Measurements from ENCODE around the gene CANT1. TPM values are rescaled to one million over a fixed set of nuclear protein-coding genes. Genes with fewer than 3 reads are reported as not detected.
A peak's percentile ranks its signal among the peaks of the same experiment; 100 is the strongest.

The CANT1 gene
- total RNA-seq, 1 donor from 2014 or later = 81.6 TPM

DNA sequence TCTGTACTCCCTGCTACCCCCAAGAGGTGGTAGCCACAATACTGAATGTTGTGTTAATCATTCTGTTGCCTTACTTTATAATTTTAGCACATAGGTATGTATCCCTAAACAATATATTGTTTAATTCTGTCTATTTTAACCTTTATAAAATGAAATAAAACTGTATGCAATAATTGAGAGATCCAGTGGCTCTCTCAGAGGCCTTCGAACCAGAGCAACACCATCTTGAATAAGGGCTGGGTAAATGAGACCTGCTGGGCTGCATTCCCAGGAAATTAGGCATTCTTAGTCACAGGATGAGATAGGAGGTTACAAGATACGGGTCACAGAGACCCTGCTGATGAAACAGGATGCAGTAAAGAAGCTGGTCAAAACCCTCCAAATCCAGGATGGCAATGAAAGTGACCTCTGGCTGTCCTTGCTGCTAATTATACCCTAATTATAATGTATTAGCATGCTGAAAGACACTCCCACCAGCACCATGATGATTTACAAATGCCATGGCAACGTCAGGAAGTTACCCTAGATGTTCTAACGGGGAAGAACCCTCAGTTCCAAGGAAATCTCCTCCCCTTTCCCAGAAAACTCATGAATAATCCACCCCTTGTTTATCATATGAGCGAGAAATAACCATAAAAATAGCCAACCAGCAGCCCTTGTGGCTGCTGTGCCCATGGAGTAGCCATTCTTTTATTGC lies 2.0 kb upstream of the CANT1 start:
- no peak for DNase-seq (ENCODE audit: low spot score)
- peaks cover 14% of the 10 kb centered on the region for H3K36me3 Mint-ChIP-seq (ENCODE audit: low read depth, unreplicated experiment)
- peak overlapping the region; percentile 12 for H3K4me3 Mint-ChIP-seq (ENCODE audit: unreplicated experiment)
- no peaks in the 10 kb centered on the region for H3K9me3 Mint-ChIP-seq (ENCODE audit: unreplicated experiment)
- peaks cover 24% of the 10 kb centered on the region for H3K4me1 Mint-ChIP-seq (ENCODE audit: unreplicated experiment)
- peaks cover 7% of the 10 kb centered on the region for H3K27me3 Mint-ChIP-seq (ENCODE audit: unreplicated experiment)
- no peak overlapping the region for H3K27ac Mint-ChIP-seq (ENCODE audit: unreplicated experiment)
- TF ChIP-seq, protein P1, sequence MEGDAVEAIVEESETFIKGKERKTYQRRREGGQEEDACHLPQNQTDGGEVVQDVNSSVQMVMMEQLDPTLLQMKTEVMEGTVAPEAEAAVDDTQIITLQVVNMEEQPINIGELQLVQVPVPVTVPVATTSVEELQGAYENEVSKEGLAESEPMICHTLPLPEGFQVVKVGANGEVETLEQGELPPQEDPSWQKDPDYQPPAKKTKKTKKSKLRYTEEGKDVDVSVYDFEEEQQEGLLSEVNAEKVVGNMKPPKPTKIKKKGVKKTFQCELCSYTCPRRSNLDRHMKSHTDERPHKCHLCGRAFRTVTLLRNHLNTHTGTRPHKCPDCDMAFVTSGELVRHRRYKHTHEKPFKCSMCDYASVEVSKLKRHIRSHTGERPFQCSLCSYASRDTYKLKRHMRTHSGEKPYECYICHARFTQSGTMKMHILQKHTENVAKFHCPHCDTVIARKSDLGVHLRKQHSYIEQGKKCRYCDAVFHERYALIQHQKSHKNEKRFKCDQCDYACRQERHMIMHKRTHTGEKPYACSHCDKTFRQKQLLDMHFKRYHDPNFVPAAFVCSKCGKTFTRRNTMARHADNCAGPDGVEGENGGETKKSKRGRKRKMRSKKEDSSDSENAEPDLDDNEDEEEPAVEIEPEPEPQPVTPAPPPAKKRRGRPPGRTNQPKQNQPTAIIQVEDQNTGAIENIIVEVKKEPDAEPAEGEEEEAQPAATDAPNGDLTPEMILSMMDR (IDR thresholded peaks at IDR 0.05; ENCODE audit: unreplicated experiment) = no peak

DNA sequence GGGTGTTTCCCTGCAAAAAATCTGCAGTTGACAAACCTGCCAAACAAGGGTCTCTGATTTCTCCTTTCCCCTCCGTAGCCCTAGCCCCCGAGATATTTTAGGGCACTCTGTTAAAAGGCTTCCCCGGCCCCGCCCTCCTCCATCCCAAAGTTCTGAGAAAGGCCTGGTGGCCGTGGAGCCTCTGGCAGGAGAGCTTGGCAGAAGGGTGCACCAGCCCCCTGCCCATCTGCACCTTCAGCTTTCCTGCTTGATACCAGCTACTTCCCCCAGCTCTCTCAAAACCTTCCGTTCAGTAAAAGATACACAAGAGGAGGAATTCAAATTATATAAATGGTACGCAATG lies 711 bp upstream of the CANT1 start:
- peak overlapping the region; percentile 87 for H3K4me3 Mint-ChIP-seq (ENCODE audit: unreplicated experiment)
- DNase-seq (ENCODE audit: low spot score) = no peak
- H3K9me3 Mint-ChIP-seq (ENCODE audit: unreplicated experiment) = no peaks in the 10 kb centered on the region
- peaks cover 7% of the 10 kb centered on the region for H3K27me3 Mint-ChIP-seq (ENCODE audit: unreplicated experiment)
- H3K27ac Mint-ChIP-seq (ENCODE audit: unreplicated experiment) = peak overlapping the region; percentile 1
- H3K4me1 Mint-ChIP-seq (ENCODE audit: unreplicated experiment) = peaks cover 35% of the 10 kb centered on the region
- H3K36me3 Mint-ChIP-seq (ENCODE audit: low read depth, unreplicated experiment) = peaks cover 14% of the 10 kb centered on the region
- TF ChIP-seq, protein P1 (IDR thresholded peaks at IDR 0.05; ENCODE audit: unreplicated experiment) = no peak

DNA sequence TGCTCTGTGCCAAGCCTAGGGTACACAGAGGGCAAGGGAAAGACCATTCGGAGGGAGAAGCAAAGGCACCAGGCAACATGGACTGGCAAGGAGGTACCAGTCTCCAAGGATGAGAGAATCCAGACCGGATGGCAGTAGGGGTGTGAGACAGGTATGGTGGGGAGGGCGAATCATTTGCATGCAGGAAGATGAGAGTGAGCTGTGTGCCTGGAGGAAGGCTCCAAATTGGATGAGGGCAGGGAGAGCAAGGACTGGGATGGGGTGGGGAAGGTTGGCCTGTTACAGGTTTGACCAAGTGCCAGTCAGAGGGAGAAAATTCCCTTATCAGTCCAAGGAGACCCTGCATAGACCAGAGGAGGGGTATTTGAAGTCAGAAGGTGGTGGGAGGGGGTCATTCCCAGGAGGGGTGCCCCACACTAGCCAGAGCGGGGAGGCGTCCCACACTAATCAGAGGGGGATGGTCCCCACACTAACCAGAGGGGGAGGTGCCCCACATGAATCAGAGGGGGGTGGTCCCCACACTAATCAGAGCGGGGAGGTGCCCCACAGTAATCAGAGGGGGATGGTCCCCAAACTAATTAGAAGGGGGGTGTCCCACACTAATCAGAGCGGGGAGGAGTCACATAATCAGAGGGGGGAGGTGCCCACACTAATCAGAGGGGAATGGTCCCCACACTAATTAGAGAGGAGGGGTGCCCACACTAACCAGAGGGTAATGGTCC lies 737 bp downstream of the CANT1 start:
- TF ChIP-seq, protein P1 (IDR thresholded peaks at IDR 0.05; ENCODE audit: unreplicated experiment) = no peak
- H3K9me3 Mint-ChIP-seq (ENCODE audit: unreplicated experiment) = no peaks in the 10 kb centered on the region
- peaks cover 7% of the 10 kb centered on the region for H3K27me3 Mint-ChIP-seq (ENCODE audit: unreplicated experiment)
- DNase-seq (ENCODE audit: low spot score) = no peak
- peak overlapping the region; percentile 91 for H3K27ac Mint-ChIP-seq (ENCODE audit: unreplicated experiment)
- H3K36me3 Mint-ChIP-seq (ENCODE audit: low read depth, unreplicated experiment) = peaks cover 14% of the 10 kb centered on the region
- H3K4me1 Mint-ChIP-seq (ENCODE audit: unreplicated experiment) = peaks cover 35% of the 10 kb centered on the region
- H3K4me3 Mint-ChIP-seq (ENCODE audit: unreplicated experiment) = peak overlapping the region; percentile 98

DNA sequence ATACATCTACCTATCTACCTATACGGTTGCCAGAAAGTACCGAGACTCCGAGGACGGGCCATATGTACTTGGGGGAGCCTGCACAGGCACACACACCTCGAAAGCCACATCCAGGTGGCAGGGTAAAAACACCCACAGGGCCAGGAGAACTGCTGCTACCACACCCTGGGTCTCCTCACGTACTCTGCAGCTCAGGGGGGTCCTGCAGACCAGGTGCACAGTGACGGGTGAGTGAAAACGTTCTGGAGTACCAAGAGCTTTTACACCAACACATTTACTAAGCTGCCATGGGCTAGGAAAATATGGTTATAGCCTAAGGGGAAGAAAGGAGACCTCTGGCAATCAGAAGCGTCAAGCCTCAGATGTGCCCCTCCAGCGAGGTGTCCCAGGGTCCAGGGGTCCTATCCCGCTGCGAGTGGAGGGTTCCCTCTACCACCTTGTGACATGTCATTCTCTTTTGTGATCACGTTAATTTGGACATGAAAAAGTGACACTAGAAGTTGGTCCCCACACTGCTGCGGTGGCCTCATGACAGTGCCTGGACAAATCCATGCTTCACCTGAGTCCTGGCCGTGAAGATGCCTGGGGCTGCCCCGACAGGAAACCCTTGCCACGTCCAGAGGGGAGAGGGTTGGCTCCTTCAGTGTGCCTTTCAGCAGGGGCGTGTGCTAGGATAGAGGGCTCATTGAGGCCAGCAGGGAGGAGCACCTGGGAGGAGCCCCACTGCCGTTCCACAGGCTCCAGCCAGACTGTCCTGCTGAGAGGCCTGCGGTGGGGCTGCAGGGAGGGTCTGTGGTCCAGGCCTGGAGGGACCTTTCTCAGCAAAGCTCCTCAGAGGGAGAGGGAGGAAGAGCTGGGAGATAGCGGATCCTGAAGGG lies 1.8 kb downstream of the CANT1 start:
- H3K9me3 Mint-ChIP-seq (ENCODE audit: unreplicated experiment) = no peaks in the 10 kb centered on the region
- H3K36me3 Mint-ChIP-seq (ENCODE audit: low read depth, unreplicated experiment) = peaks cover 12% of the 10 kb centered on the region
- peaks cover 35% of the 10 kb centered on the region for H3K4me1 Mint-ChIP-seq (ENCODE audit: unreplicated experiment)
- peaks cover 9% of the 10 kb centered on the region for H3K27me3 Mint-ChIP-seq (ENCODE audit: unreplicated experiment)
- H3K27ac Mint-ChIP-seq (ENCODE audit: unreplicated experiment) = no peak overlapping the region
- TF ChIP-seq, protein P1 (IDR thresholded peaks at IDR 0.05; ENCODE audit: unreplicated experiment) = no peak
- H3K4me3 Mint-ChIP-seq (ENCODE audit: unreplicated experiment) = peak overlapping the region; percentile 98
- no peak for DNase-seq (ENCODE audit: low spot score)

All from endothelial cell (in vitro differentiated cells).